Camera-type eye (tissue), 1 donor: ENCODE results near the gene NPY1R. TPM values are rescaled to one million over a fixed set of nuclear protein-coding genes. Genes with fewer than 3 reads are reported as not detected.

Experiments
- total RNA-seq: library from RNA; depleted of rRNA; stranded (reverse); fragments of >200 nt; gene quantifications from one replicate; pipeline ENCODE4 v1.2.3, GENCODE V29; 2014

NPY1R gene
- 12.4 TPM for total RNA-seq

DNA sequence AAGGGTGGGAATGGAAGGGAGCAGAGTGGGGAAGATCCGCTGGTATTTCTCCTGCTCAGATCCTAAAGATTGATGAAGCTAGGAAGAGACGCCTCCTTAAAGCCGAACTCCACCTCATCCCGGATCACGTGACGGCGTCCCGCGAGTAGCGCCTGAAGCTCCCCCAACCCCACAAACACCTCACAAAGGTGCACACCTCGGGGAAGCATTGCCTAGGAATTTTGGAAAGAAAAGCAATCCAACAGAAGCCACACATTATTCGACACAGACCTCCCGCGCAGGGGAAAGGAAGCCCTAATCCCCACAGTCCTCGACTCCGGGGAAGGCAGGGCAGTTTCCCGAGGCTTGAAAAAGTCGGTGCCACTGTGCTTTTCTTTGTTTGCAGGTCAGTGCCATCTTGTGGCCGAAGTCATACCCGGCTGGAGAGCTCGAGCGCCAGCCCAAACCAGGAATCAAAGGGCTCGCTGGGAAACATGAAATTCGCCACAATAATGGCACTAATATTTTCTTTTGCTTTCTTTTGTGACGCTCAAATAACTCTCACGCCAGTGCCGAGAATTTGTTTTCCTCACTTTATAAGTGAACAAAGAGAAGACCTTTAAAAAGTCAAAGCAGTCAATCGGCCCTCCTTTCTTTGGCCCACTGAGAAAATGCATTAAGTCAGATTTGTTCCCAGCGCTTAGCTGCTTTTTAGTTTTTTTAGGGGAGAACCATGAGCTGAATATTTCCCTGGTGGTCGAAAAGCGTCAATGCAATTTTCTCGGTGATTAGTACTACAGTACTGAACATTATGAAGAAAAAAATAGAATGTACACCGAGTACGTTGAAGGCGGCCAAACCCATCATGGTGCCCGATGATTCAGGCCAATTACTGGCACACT, at the start of gene NPY1R:
TSS of gene NPY1R (minus strand) at position 71 of the 881 bp plus-strand sequence. CDS start 6,042 bp downstream, outside the sequence.

DNA sequence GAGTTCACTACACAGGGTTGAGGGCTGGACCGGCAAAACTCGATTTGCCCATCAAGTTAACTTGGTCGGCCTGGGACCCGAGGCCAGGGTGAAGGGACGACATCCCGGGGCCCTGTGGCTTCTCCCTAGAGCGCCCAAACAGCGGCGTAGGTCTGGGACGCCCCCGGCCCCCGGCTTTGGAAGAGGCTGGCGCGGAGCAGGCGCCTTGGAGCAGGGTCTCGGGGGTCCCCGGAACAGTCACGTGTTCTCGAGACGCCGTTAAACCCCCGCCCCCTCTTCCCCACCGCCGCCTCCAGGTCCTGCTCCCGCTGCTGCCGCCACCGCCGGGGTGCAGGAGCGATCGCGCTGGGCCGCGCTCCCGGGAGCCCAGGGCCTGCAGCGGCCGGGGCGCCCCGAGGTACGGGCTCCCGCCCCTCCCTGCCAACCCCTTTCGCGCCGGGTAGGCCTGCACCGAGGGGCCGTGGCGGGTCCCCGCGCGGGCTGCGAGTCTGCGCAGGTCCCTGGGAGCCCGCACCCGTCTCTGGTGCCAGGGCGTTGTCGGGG, 11.3 kb upstream of the NPY1R start, which contains the start of gene NPY5R:
TSS of gene NPY5R (plus strand) at position 289 of the 543 bp plus-strand sequence. CDS start 6,382 bp downstream, outside the sequence.

Other genes starting within 250 kb of the NPY1R start
- gene NAF1, start 165.7 kb downstream of the NPY1R start, total RNA-seq: 36.0 TPM
- 1.4 TPM for gene NPY5R, start 11.3 kb upstream of the NPY1R start, total RNA-seq
- gene TKTL2, start 141.2 kb upstream of the NPY1R start, total RNA-seq: 0.33 TPM
- 46.5 TPM for gene TMA16, start 162.1 kb upstream of the NPY1R start, total RNA-seq